GM12872 (cell line): ENCODE measurements around the gene KRT73.
A peak's percentile ranks its signal among the peaks of the same experiment; 100 is the strongest.

ENCODE experiments used
- TF ChIP-seq, protein P1 (sequence below): IDR thresholded peaks from 3 replicates; pipeline ENCODE4 v1.5.1; 2011; ENCODE audit warnings: low read depth, mild to moderate bottlenecking, low read length, moderate library complexity; ENCODE audit not compliant: insufficient read depth

Gene KRT73

DNA sequence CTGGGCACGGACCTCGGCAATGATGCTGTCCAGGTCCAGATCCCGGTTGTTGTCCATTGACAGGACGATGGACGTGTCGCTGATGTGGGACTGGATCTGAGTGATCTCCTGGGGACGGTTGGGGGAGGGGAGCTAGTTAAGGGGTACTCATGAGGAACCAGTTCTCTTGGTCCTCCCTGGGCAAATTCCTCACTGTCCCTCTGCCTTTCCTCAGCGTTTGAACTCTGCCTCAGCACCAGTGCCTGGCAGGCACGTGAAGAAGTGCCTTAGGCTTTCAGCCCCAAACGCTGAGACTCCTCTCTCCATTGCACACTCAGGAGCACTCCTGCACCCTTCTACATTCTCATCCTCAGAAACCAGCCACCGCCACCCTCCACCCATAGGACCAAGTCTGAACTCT is 26.8 kb downstream of the KRT73 start:
- TF ChIP-seq, protein P1, sequence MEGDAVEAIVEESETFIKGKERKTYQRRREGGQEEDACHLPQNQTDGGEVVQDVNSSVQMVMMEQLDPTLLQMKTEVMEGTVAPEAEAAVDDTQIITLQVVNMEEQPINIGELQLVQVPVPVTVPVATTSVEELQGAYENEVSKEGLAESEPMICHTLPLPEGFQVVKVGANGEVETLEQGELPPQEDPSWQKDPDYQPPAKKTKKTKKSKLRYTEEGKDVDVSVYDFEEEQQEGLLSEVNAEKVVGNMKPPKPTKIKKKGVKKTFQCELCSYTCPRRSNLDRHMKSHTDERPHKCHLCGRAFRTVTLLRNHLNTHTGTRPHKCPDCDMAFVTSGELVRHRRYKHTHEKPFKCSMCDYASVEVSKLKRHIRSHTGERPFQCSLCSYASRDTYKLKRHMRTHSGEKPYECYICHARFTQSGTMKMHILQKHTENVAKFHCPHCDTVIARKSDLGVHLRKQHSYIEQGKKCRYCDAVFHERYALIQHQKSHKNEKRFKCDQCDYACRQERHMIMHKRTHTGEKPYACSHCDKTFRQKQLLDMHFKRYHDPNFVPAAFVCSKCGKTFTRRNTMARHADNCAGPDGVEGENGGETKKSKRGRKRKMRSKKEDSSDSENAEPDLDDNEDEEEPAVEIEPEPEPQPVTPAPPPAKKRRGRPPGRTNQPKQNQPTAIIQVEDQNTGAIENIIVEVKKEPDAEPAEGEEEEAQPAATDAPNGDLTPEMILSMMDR = no peak

DNA sequence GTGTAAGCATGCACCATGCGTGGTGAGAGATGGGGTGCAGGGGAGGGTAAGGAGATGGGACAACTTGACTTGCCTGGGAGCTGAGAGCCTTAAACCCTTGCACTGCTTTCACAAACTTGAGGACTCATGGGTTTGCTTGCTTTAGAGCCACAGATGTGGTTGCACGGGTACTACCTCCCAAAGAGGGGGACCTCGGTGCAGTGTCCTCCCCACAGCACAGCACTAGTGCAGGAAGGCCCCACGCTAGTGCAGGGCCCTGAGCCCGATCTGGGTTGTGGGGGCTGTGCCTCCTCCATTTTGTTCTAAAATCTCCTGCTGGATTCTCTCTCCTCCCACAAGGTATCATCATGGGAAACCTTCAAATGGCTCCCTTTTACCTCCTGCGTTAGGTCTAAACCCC is 28.3 kb downstream of the KRT73 start:
- TF ChIP-seq, protein P1 = no peak

DNA sequence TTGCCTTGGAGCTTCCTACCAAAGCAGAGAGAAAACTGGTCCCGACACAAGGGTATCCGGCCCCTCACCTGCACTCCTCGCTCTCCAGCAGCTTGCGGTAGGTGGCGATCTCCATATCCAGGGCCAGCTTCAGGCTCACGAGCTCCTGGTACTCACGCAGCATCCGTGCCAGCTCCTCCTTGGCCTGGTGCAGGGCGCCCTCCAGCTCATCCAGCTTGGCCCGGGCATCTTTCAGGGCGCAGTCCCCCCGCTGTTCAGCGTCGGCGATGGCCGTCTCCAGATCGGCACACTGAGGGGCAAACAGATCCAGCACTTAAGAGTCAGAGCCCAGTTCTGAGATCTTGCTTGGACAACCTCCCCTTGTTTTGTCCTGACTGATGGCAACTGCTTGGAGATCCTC is 30.8 kb downstream of the KRT73 start:
- TF ChIP-seq, protein P1 = no peak

GRCh38 chr12:52585946-52586345 is 32.4 kb downstream of the KRT73 start:
- TF ChIP-seq, protein P1 = no peak

- TF ChIP-seq, protein P1 = no peak
Observed at GRCh38 chr12:52585066-52585465, 33.3 kb downstream of the KRT73 start.

DNA sequence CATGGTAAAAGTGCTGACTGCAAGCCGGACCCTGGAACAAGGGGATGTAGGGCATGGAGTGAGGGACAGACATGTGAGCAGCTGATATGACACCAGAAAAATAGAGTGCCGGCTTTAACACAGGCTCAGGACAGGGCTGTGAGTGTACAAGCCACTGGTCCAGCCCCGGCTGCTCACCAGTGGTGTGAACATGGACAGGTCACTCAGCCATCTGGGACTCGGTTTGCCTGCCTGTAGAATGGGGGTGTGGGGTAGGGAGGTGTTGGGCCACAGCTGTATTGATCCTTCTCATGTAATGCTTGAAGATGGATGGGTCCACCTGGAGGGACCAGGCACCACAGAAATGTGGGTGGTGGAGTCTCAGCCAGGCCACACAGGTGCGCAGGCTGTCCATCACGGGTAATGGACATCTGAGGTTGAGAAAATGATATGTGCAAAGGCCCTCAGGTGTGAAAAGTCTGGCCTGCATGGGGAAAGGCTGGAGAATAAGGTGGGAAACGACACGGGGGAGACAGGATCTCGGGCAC is 34.1 kb downstream of the KRT73 start:
- TF ChIP-seq, protein P1 = no peak

GRCh38 chr12:52582971-52583456 is 35.3 kb downstream of the KRT73 start:
- TF ChIP-seq, protein P1 = peak; percentile 81
